Subcutaneous abdominal adipose tissue (tissue), 5 donors: Measurements from ENCODE around the gene ITSN2.
"Not testable (repeated sequence)": the region's sequence is repeated elsewhere in the genome, so short reads cannot be mapped to it uniquely, and the experiment has no call there.

Experiments
- H3K27ac ChIP-seq: one replicate; pipeline ENCODE4 v1.7.0; 2013; ENCODE audit warnings: low read depth, mild to moderate bottlenecking, inconsistent platforms, low read length, moderate library complexity
- H3K27me3 ChIP-seq, 5 donors: one replicate each; pipeline ENCODE4 v1.7.0; 2013; ENCODE audit warnings: low read length in 5 of 5, inconsistent platforms in 1 of 5; ENCODE audit not compliant: control insufficient read depth in 5 of 5, insufficient read depth in 4 of 5
- H3K36me3 ChIP-seq, 5 donors: one replicate each; pipeline ENCODE4 v1.7.0; 2013; ENCODE audit warnings: low read length in 5 of 5; ENCODE audit not compliant: control insufficient read depth in 5 of 5, insufficient read depth in 5 of 5
- H3K4me1 ChIP-seq, 5 donors: one replicate each; pipeline ENCODE4 v1.7.0; 2013; ENCODE audit warnings: low read length in 5 of 5, mild to moderate bottlenecking in 3 of 5, moderate library complexity in 1 of 5; ENCODE audit not compliant: control insufficient read depth in 5 of 5, insufficient read depth in 5 of 5
- H3K4me3 ChIP-seq, 5 donors: one replicate each; pipeline ENCODE4 v1.7.0; 2013; ENCODE audit warnings: low read length in 5 of 5, low read depth in 1 of 5
- H3K9ac ChIP-seq, 5 donors: one replicate each; pipeline ENCODE4 v1.7.0; 2013; ENCODE audit warnings: low read length in 5 of 5, mild to moderate bottlenecking in 4 of 5, moderate library complexity in 3 of 5
- H3K9me3 ChIP-seq, 5 donors: one replicate each; pipeline ENCODE4 v1.7.0; 2013; ENCODE audit warnings: low read length in 5 of 5; ENCODE audit not compliant: control insufficient read depth in 5 of 5
- donor health status: healthy.
- donor health status: healthy.
- donor health status: healthy.
- donor health status: healthy.
- donor health status: healthy.

Gene ITSN2

DNA sequence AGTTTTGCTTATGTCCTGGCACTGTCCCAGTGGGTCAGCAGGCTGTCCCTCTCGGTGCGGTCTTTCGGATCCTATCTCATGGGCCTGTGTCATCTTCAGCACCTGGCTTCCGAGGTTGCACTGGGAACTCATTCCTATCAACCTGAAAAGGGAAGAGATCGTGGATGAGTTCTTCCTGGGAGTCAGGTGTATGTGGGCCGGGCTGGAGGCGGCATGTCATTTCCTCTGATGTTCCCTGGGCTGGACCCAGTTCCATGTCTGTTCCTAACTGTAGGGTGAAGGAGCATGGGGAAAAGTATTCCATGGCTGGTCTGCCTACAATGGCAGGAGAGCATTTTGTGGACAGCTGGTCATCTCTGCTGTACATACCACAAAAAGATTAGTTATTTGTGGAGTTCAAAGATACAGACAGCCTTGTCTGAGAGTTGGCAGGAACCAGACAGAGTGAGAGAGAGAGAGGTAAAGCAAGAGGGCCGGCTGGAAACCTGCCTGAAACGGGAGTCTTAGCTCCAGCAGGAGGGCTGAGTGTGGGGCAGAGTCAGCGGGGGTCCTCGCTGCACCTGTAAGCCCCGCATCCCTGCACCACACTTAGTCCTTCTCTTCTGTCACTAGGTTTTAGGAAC is 160.3 kb downstream of the ITSN2 start:
- Histone ChIP-seq H3K36me3 (peaks cover 0 to 43% (median 27%) of the 10 kb centered on the region in 5 donors), H3K9ac (no peak overlapping the region), H3K4me1 (no peaks in the 10 kb centered on the region), H3K27me3 (no peaks in the 10 kb centered on the region), H3K4me3 (no peak overlapping the region), H3K27ac (no peak overlapping the region), H3K9me3 (no peaks in the 10 kb centered on the region)

DNA sequence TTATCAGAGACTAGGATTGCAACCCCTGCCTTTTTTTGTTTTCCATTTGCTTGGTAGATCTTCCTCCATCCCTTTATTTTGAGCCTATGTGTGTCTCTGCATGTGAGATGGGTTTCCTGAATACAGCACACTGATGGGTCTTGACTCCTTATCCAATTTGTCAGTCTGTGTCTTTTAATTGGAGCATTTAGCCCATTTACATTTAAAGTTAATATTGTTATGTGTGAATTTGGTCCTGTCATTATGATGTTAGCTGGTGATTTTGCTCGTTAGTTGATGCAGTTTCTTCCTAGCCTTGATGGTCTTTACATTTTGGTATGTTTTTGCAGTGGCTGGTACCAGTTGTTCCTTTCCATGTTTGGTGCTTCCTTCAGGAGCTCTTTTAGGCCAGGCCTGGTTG is 163.1 kb downstream of the ITSN2 start:
- H3K36me3 ChIP-seq, result peaks cover 0 to 16% (median 4%) of the 10 kb centered on the region in 5 donors
- H3K27ac ChIP-seq, H3K4me1 ChIP-seq, H3K27me3 ChIP-seq, H3K4me3 ChIP-seq, H3K9me3 ChIP-seq, H3K9ac ChIP-seq: not testable (repeated sequence)

DNA sequence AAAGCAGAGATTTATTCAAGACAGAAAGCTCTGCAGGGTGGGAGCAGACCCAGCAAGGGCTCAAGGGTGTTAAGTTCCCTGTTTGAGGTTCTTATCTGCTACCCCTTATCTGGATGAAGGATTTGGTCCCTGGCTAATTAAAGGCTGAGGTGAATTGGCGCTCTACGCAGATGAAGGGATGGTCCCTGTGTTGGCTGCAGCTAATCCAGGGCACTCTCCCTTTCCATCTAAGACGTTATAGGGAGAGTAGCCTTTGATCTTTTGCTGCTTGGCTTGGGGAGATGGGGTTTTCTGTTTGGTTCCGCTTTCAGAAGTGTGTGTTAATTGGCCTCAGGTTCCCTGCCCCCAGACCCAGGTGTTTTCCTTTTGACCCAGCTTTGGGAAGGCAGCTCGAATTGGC is 168.5 kb downstream of the ITSN2 start:
- H3K36me3 ChIP-seq, result peaks cover 0 to 13% (median 4%) of the 10 kb centered on the region in 5 donors
- no peak overlapping the region for H3K9ac ChIP-seq
- H3K27ac ChIP-seq, result no peak overlapping the region
- H3K27me3 ChIP-seq, result no peaks in the 10 kb centered on the region
- no peak overlapping the region for H3K4me3 ChIP-seq
- H3K4me1 ChIP-seq, result no peaks in the 10 kb centered on the region
- no peaks in the 10 kb centered on the region for H3K9me3 ChIP-seq

DNA sequence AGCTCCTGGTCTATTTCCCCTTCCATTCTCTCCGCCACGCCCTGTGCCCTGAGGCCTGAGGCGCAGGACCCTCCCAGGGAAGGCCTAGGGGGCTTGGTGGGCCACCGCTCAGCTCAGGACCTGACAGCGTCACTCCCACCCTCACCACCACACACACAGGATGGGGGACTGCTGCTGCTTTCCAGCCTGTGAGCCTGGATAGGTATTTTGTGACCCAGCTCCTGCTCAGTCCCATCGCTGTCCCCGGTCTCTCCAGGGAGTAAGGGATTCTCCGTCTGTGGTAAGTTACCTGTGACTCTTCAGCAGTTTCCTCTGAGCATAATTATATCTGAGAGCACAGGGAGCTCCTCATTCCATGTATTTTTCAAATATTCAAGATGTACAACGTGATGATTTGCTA is 169.2 kb downstream of the ITSN2 start:
- H3K27me3 ChIP-seq, result no peaks in the 10 kb centered on the region
- H3K27ac ChIP-seq, result no peak overlapping the region
- H3K4me3 ChIP-seq, result no peak overlapping the region
- no peaks in the 10 kb centered on the region for H3K4me1 ChIP-seq
- no peak overlapping the region for H3K9ac ChIP-seq
- peaks cover 0 to 13% (median 4%) of the 10 kb centered on the region in 5 donors for H3K36me3 ChIP-seq
- no peaks in the 10 kb centered on the region for H3K9me3 ChIP-seq

DNA sequence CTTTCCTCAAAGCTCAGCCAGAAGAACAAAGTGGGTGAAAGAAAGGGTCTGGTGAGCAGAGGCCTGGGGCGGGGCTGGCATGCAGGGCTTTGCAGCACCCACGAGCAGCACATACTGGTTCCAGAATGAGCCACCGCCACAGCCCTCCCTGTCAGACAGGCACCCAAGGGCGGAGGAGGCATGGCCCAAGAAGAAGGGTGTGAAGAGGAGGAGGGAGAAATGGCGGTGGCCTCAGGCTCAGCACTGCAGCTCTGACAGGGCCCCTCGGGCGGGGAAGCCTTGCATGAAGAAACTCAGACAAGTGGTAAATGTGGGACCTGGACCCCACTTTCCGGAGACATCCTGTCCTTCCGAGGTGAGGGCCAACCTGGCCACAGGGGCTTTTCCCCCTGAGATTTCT is 169.8 kb downstream of the ITSN2 start:
- Histone ChIP-seq H3K4me3 (no peak overlapping the region), H3K9me3 (no peaks in the 10 kb centered on the region), H3K27me3 (no peaks in the 10 kb centered on the region), H3K9ac (no peak overlapping the region), H3K36me3 (peaks cover 0 to 13% (median 4%) of the 10 kb centered on the region in 5 donors), H3K4me1 (no peaks in the 10 kb centered on the region), H3K27ac (no peak overlapping the region)

DNA sequence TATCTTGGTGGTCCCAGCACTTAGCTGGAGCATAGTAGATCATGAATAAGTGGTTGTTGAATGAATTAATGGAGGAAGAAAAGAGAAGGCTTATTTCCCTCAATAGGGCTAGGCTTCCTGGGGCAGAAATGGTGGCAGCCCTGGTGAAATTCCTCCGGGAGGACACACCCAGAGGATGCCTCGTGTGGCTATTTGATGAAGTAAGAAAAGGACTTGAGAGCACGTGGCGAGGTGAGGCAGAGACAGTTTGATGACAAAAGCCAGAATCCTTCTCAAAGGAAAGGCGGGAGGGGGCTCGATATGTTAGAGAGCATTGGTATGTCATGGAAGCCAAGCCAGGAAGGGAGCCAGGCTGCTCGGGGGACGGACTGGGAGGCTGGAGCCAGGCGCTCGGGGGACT is 170.8 kb downstream of the ITSN2 start:
- H3K27me3 ChIP-seq, result no peaks in the 10 kb centered on the region
- H3K9me3 ChIP-seq, result no peaks in the 10 kb centered on the region
- no peak overlapping the region for H3K9ac ChIP-seq
- no peak overlapping the region for H3K27ac ChIP-seq
- H3K4me1 ChIP-seq, result no peaks in the 10 kb centered on the region
- H3K36me3 ChIP-seq, result peaks cover 0 to 13% (median 4%) of the 10 kb centered on the region in 5 donors
- H3K4me3 ChIP-seq, result no peak overlapping the region

DNA sequence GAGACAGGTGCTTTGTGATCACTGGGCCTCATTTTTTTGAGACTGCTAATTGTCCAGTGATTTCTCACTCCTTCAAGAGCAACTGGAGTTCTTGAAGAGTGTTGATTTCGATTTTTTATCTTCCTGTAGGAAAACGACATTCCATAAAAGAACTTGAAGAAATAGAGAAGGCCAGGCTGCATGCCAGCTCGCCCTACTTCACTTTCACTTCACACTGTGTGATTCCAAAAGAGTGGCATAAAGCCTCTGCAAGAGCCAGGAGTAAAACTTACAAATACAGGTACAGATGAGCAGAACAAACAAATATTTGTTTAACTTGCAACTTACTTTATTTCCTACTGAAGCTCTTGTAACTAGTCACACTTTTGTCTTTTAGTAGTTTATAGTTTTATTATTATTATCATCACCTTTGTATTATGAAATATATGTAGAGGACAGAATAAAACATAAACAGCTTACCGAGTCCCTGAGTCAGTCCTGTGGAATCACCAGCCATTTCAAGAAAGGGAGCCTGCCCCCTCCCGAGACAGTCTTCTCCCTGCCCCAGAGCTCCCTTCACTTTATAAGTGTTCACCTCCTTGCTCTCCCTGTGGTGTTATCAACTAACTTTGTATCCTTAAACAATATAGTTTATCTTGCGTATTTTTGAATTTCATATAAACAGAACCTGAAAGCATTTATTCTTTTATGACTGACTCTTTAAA is 176.8 kb downstream of the ITSN2 start:
- Histone ChIP-seq H3K36me3 (no peaks in the 10 kb centered on the region), H3K27me3 (no peaks in the 10 kb centered on the region), H3K9me3 (no peaks in the 10 kb centered on the region), H3K27ac (no peak overlapping the region), H3K9ac (no peak overlapping the region), H3K4me1 (no peaks in the 10 kb centered on the region), H3K4me3 (no peak overlapping the region)

DNA sequence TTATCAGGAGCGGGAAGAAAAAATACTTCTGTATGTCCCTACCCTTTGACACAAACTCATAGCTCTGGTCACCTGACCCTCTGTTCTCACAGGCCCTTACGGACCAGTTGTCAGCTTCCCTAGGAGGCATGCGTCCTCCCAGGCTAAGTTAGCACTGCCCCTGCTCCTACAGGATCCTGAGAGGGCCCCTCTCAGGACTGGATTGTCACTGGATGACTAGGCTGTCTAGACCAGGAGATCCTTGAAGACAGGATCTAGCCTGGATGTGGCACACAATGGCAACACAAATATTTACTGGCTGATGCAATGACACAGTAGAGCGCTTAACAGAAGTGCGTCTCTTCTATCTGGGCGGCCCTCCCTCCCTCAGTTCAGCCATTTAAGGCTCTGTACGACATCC is 177.8 kb downstream of the ITSN2 start:
- H3K9me3 ChIP-seq, result no peaks in the 10 kb centered on the region
- no peak overlapping the region for H3K9ac ChIP-seq
- H3K27ac ChIP-seq, result no peak overlapping the region
- no peaks in the 10 kb centered on the region for H3K36me3 ChIP-seq
- H3K4me3 ChIP-seq, result no peak overlapping the region
- H3K27me3 ChIP-seq, result no peaks in the 10 kb centered on the region
- no peaks in the 10 kb centered on the region for H3K4me1 ChIP-seq

DNA sequence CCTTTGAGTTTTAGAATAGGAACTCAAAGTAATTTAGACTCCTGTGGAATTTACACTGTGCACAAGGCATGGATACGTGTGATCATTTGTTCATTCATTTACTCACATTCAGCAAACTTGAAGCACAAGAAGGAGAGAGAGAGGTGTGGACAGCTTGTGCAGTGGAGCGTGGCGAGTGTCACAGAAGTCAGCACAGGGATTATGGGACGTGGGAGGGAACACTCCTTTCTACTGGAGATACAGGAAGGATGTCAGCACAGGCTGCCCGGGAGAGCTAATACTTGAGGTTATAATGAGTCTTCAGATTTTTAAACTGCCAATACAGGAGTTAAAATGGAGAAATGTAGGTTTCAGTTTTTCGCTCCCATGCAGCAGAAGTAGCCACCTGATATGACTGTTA is 178.5 kb downstream of the ITSN2 start:
- no peaks in the 10 kb centered on the region for H3K36me3 ChIP-seq
- no peak overlapping the region for H3K27ac ChIP-seq
- no peak overlapping the region for H3K4me3 ChIP-seq
- no peaks in the 10 kb centered on the region for H3K4me1 ChIP-seq
- H3K9ac ChIP-seq, result no peak overlapping the region
- no peaks in the 10 kb centered on the region for H3K9me3 ChIP-seq
- no peaks in the 10 kb centered on the region for H3K27me3 ChIP-seq

DNA sequence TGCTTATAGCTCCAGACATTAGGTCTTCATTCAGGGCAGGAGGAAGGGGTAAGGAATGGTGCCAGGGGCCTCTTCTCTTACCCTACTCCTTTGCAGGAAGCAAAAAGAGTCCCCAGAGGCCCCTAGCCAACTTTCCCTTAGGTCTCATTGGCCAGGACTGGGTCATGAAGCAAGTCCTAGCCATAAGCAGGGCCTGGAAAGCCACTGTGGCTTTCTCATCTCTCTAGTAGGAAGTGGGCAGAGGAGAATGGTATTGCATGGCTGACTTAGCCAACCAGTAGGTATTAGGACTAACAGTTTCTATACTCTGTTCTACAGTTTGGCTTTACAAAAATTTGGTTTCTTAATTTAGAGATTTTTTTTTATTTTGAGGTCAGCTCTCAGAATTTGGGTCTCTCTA is 180.7 kb downstream of the ITSN2 start:
- H3K9me3 ChIP-seq, result no peaks in the 10 kb centered on the region
- H3K27me3 ChIP-seq, result no peaks in the 10 kb centered on the region
- H3K36me3 ChIP-seq, result no peaks in the 10 kb centered on the region
- no peak overlapping the region for H3K27ac ChIP-seq
- no peak overlapping the region for H3K9ac ChIP-seq
- no peak overlapping the region for H3K4me3 ChIP-seq
- peaks cover 0 to 9% (median 0%) of the 10 kb centered on the region in 5 donors for H3K4me1 ChIP-seq
